Fibroblast of lung (primary cell): ENCODE results near the gene LGALS1. TPM values are rescaled to one million over a fixed set of nuclear protein-coding genes. Genes with fewer than 3 reads are reported as not detected.

Source experiments
- DNase-seq, 2 donors: peaks; one replicate each; pipeline versions ENCODE4 v3.0.0 to v3.0.0-alpha.2; 2010; ENCODE audit warnings: low read depth in 2 of 2
- H2AFZ ChIP-seq: 2 replicates; pipeline ENCODE4 v1.5.1; 2012; ENCODE audit warnings: low read length, control low read depth, inconsistent platforms
- H3K27ac ChIP-seq: 2 replicates; pipeline ENCODE4 v1.5.1; 2011; ENCODE audit warnings: low read length, control low read depth; ENCODE audit not compliant: insufficient read depth
- H3K27me3 ChIP-seq: 2 replicates; pipeline ENCODE4 v1.5.1; 2011; ENCODE audit warnings: mild to moderate bottlenecking, low read length; ENCODE audit not compliant: control insufficient read depth, insufficient read depth
- H3K36me3 ChIP-seq: 2 replicates; pipeline ENCODE4 v1.5.1; 2011; ENCODE audit warnings: low read length; ENCODE audit not compliant: control insufficient read depth, insufficient read depth
- H3K4me1 ChIP-seq: 2 replicates; pipeline ENCODE4 v1.5.1; 2011; ENCODE audit warnings: low read length; ENCODE audit not compliant: control insufficient read depth, insufficient read depth; ENCODE audit errors: extremely low read depth
- H3K4me2 ChIP-seq: 2 replicates; pipeline ENCODE4 v1.5.1; 2011; ENCODE audit warnings: low read length, control low read depth; ENCODE audit not compliant: insufficient read depth; ENCODE audit errors: extremely low read depth
- H3K4me3 ChIP-seq, 4 experiments: fragments of 200-600 bp in 1 of 4; sonication (generic) in 1 of 4; replicated peaks in 1 of 4; 2 replicates each; pipeline ENCODE4 v1.5.1; 2011 to 2016; ENCODE audit warnings: low read length in 4 of 4, low read depth in 3 of 4, mild to moderate bottlenecking in 3 of 4, control low read depth in 2 of 4, inconsistent platforms in 1 of 4, mixed read lengths in 1 of 4; ENCODE audit not compliant: insufficient read depth in 1 of 4; ENCODE audit errors: control extremely low read depth in 1 of 4
- H3K79me2 ChIP-seq: 2 replicates; pipeline ENCODE4 v1.5.1; 2012; ENCODE audit warnings: mild to moderate bottlenecking, low read length, inconsistent platforms; ENCODE audit not compliant: control insufficient read depth, insufficient read depth
- H3K9ac ChIP-seq: 2 replicates; pipeline ENCODE4 v1.5.1; 2011; ENCODE audit warnings: mild to moderate bottlenecking, low read length, control low read depth; ENCODE audit not compliant: insufficient read depth
- H3K9me3 ChIP-seq: 2 replicates; pipeline ENCODE4 v1.5.1; 2012; ENCODE audit warnings: low read depth, low read length; ENCODE audit not compliant: control insufficient read depth, insufficient read depth
- H4K20me1 ChIP-seq: 2 replicates; pipeline ENCODE4 v1.5.1; 2011; ENCODE audit warnings: low read length; ENCODE audit not compliant: control insufficient read depth, insufficient read depth; ENCODE audit errors: extremely low read depth
- EZH2 ChIP-seq: IDR thresholded peaks from 2 replicates; pipeline ENCODE4 v1.5.1; 2012; ENCODE audit warnings: low read length, control low read depth, mild to moderate bottlenecking; ENCODE audit errors: missing control alignments
- polyA plus RNA-seq, 2 donors: library from polyadenylated mRNA; depleted of rRNA in 1 of 2; stranded (reverse) in 1 of 2; unstranded in 1 of 2; fragments of >200 nt; gene quantifications; 2 replicates each; pipeline ENCODE4 v1.2.1, GENCODE V29; 2011 to 2012; ENCODE audit warnings: missing spikeins in 1 of 2
- total RNA-seq: library from RNA; depleted of rRNA; stranded (reverse); fragments of >200 nt; gene quantifications from 2 replicates; pipeline ENCODE4 v1.2.1, GENCODE V29; 2014
- TF ChIP-seq, protein P1 (sequence below), 2 donors: IDR thresholded peaks in 1 of 2; conservative IDR thresholded peaks in 1 of 2; 1 replicate in 1 of 2; 2 replicates in 1 of 2; pipeline ENCODE4 v1.5.1; 2011 to 2012; ENCODE audit warnings: low read length in 2 of 2, control low read depth in 1 of 2, inconsistent platforms in 1 of 2, low read depth in 1 of 2, mild to moderate bottlenecking in 1 of 2

The LGALS1 gene
- total and polyA plus RNA-seq, 2 donors (not counting 1 experiment from before 2014, with no cell fraction given), result 5,090 to 11,230 TPM

DNA sequence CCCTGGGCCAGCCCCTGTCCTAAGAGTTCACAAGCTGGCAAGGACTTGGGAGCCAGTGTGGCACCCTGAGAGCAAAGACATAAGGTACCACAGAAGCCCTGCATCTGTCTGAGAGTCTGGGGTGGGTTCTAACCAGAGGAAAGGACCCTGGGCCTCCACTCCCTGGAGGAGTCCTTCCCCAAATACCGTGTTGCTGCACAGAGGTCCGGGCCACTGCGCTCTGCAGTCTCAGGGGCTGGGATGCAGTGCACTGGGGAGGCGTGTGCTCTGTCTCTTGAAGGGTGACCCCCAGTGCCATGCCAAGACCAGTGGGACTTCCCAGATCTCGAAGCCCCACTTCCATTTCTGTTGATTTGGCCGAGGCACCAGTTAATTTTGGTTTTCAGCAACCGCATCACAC is 40.3 kb upstream of the LGALS1 start:
- Histone ChIP-seq H4K20me1 (no peaks in the 10 kb centered on the region), H3K9me3 (no peaks in the 10 kb centered on the region), H3K27ac (no peak overlapping the region), H3K27me3 (no peaks in the 10 kb centered on the region), H3K36me3 (peaks cover 3% of the 10 kb centered on the region), H3K9ac (no peak overlapping the region), H3K4me1 (peaks cover 38% of the 10 kb centered on the region), H3K4me3 (no peak overlapping the region), H3K4me2 (no peak overlapping the region), H3K79me2 (no peaks in the 10 kb centered on the region), H2AFZ (no peak overlapping the region)
- no peak for DNase-seq
- TF ChIP-seq, protein P1, sequence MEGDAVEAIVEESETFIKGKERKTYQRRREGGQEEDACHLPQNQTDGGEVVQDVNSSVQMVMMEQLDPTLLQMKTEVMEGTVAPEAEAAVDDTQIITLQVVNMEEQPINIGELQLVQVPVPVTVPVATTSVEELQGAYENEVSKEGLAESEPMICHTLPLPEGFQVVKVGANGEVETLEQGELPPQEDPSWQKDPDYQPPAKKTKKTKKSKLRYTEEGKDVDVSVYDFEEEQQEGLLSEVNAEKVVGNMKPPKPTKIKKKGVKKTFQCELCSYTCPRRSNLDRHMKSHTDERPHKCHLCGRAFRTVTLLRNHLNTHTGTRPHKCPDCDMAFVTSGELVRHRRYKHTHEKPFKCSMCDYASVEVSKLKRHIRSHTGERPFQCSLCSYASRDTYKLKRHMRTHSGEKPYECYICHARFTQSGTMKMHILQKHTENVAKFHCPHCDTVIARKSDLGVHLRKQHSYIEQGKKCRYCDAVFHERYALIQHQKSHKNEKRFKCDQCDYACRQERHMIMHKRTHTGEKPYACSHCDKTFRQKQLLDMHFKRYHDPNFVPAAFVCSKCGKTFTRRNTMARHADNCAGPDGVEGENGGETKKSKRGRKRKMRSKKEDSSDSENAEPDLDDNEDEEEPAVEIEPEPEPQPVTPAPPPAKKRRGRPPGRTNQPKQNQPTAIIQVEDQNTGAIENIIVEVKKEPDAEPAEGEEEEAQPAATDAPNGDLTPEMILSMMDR (conservative IDR thresholded peaks at IDR 0.05 in 1 of 2, IDR thresholded peaks at IDR 0.05 in 1 of 2; ENCODE audit: low read depth in 1 of 2, low read length in 2 of 2), result no peak
- no peak for TF ChIP-seq EZH2

DNA sequence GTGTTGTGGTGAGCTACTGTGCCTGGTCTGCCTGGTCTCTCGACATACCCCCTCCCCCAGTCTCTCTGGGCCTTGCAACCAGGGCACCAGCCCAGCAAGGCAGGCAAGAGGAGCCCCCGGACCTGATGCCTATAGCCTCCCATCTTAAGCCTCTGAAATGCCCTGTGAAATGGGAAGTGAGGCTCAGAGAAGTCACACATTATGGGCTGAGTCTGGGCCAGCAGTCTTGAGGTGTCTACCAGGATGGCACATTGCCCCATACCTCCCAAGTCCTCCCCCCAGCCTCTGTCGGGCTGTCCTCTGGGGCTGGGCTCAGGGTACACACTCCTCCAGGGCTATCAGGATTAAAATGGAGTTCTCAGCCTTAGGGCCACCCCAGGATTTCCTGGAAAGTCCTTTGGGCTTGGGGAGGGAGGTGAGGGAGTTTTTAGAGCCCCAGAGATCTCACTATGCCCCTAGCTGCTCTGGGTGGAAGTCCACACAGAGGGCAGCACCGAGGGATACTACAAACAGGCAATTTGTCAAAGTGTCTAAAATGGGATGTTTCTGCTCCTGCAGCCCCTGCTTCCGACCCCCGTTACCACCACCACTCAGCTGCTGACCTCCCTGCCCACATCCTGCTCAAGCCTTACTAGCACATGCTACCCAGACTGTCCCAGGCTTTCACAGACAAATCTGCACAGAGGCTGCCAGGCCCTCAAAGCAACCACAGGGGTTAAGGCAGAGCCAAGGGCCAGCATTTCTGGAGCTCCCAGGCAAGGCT is 39.1 kb upstream of the LGALS1 start:
- H2AFZ ChIP-seq, result no peak overlapping the region
- H3K27ac ChIP-seq, result no peak overlapping the region
- H3K4me3 ChIP-seq, result no peak overlapping the region
- H3K9me3 ChIP-seq, result no peaks in the 10 kb centered on the region
- no peaks in the 10 kb centered on the region for H3K27me3 ChIP-seq
- TF ChIP-seq EZH2, result no peak
- TF ChIP-seq, protein P1 (conservative IDR thresholded peaks at IDR 0.05 in 1 of 2, IDR thresholded peaks at IDR 0.05 in 1 of 2; ENCODE audit: low read depth in 1 of 2, low read length in 2 of 2), result peak; percentile 25 to 57
- H3K9ac ChIP-seq, result no peak overlapping the region
- H3K79me2 ChIP-seq, result no peaks in the 10 kb centered on the region
- no peaks in the 10 kb centered on the region for H4K20me1 ChIP-seq
- peaks cover 42% of the 10 kb centered on the region for H3K4me1 ChIP-seq
- H3K4me2 ChIP-seq, result no peak overlapping the region
- DNase-seq, result peak; percentile 91 to 93
- H3K36me3 ChIP-seq, result peaks cover 3% of the 10 kb centered on the region

DNA sequence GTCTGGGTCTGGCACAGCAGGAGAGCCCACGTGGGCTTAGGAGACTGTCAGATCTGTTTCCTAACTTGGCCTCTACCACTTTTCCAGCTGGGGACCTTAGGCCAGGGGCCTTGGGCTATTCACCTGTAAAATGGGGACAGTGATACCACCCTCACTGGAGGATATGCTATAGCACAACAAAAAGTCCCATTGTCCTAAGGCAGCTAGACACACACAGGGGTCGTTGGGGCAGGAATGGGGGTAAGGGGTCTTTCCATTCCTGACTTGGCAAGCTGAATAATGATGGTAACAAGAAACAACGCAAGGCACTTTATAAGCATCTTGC is 38.5 kb upstream of the LGALS1 start:
- TF ChIP-seq, protein P1 (conservative IDR thresholded peaks at IDR 0.05 in 1 of 2, IDR thresholded peaks at IDR 0.05 in 1 of 2; ENCODE audit: low read depth in 1 of 2, low read length in 2 of 2), result no peak
- no peak for TF ChIP-seq EZH2
- peaks cover 3% of the 10 kb centered on the region for H3K36me3 ChIP-seq
- H3K4me1 ChIP-seq, result peaks cover 42% of the 10 kb centered on the region
- no peaks in the 10 kb centered on the region for H3K79me2 ChIP-seq
- H3K4me3 ChIP-seq, result no peak overlapping the region
- H3K4me2 ChIP-seq, result no peak overlapping the region
- no peaks in the 10 kb centered on the region for H3K9me3 ChIP-seq
- no peak for DNase-seq
- no peaks in the 10 kb centered on the region for H4K20me1 ChIP-seq
- no peak overlapping the region for H2AFZ ChIP-seq
- H3K9ac ChIP-seq, result no peak overlapping the region
- no peaks in the 10 kb centered on the region for H3K27me3 ChIP-seq
- H3K27ac ChIP-seq, result no peak overlapping the region
